IPS DF 4.7 (cell line): ENCODE data around the gene NCSTN.

Source experiments
- DNase-seq: peaks from one replicate; pipeline ENCODE4 v3.0.0-alpha.2; 2013; ENCODE audit warnings: low spot score; ENCODE audit errors: extremely low read depth

The NCSTN gene

GRCh38 chr1:160404094-160404493 lies 60.9 kb downstream of the NCSTN start:
- no peak for DNase-seq

GRCh38 chr1:160405331-160405877 lies 62.2 kb downstream of the NCSTN start:
- DNase-seq, result no peak

- no peak for DNase-seq
Measured at GRCh38 chr1:160406131-160406968, 63.2 kb downstream of the NCSTN start.

GRCh38 chr1:160407839-160408801 lies 64.9 kb downstream of the NCSTN start:
- no peak for DNase-seq
